T-helper 2 cell (primary cell): Measurements from ENCODE around the gene GAL3ST3.

ENCODE experiments used
- DNase-seq, 5 experiments: peaks; one replicate each; pipeline versions ENCODE4 v3.0.0 to v3.0.0-alpha.2; 2012 to 2022

Gene GAL3ST3

GRCh38 chr11:66069715-66070603 lies 21.0 kb upstream of the GAL3ST3 start, which contains the start of gene PACS1:
Gene PACS1 (plus strand): TSS chr11:66070272. CDS start chr11:66070487, 215 bp downstream.
- DNase-seq = peak; percentile 50 to 89 (median 70)

DNA sequence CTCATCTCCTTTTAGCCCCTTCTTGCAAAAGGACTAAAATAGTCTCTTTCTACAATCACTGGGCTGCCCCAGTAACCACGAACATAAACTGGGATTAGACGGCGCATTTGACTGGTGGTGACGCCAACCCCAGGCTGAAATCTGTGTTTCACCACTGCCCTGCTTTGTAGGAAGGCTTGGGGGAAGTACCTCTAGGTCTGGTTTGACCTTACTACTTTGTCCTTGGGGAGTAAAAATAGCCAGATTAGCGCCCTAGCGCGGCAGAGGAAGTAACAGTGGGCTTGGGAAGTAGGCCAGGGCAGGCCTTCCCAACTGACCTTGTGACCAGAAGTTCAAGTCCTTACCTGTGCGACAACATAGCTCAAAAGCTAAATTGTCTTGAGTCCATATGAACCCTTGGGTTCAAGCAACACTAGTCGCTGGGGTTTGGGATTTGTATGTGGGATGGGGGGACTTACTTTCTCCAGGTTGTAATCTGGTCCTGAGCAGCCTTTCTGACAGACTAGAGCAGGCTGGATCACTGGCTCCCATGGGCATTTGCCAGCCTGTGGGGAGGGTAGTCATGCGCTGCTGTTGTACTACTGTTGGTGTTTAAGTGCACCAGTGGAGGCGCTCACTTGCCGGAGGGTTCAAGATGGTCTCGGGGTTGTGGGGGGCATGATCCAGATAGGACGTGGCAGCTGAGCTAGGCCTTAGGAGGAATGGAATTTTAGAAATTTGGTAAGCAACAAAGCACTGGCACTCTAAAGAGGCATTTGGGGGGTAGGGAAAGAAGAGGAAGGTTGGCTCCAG lies 20.2 kb upstream of the GAL3ST3 start:
- peak in 2 of 5 experiments; percentile 16 to 56 for DNase-seq

GRCh38 chr11:66068154-66068821 lies 19.3 kb upstream of the GAL3ST3 start:
- peak; percentile 41 to 73 (median 64) for DNase-seq

GRCh38 chr11:66067640-66068039 lies 18.7 kb upstream of the GAL3ST3 start:
- DNase-seq = no peak

- DNase-seq = no peak
Observed at GRCh38 chr11:66066751-66067150, 17.8 kb upstream of the GAL3ST3 start.

GRCh38 chr11:66064571-66064970 lies 15.6 kb upstream of the GAL3ST3 start:
- DNase-seq = no peak

DNA sequence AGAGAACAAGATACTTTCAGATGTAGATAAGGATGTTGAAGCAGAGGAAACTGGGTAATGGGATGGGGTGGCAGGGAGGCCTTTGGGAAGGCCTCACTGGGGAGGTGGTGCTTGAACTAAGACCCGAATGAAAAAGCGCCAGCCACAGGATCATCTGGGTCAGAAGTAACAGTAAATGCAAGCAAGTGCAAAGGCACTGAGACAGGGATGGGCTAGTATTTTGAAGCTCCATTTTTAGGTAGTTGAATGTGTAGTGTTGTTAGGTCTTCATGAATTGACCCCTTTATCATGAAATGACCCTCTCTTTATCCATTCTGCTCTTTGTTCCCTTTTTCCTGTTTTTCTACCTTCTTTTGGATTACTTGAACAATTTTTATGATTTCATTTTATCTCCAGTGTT lies 14.9 kb upstream of the GAL3ST3 start:
- DNase-seq = no peak

DNA sequence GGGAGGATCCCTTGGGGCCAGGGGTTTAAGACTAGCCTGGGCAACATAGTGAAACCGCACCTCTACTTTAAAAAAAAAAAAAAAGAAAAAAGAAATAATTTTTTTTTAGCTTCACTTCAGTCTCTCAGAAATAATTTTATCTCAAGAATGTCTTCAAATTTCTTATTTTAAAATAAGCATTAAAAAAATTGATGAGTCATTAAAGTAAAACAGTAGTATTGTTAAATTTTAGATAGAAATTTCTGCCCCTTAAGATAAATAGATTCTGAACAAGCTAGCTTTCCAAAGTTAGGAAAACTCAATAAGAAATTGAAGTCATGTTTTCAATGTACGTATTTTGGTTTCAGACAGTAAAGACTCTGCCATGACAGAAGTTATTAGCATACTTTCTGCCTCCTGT lies 13.4 kb upstream of the GAL3ST3 start:
- no peak for DNase-seq

DNA sequence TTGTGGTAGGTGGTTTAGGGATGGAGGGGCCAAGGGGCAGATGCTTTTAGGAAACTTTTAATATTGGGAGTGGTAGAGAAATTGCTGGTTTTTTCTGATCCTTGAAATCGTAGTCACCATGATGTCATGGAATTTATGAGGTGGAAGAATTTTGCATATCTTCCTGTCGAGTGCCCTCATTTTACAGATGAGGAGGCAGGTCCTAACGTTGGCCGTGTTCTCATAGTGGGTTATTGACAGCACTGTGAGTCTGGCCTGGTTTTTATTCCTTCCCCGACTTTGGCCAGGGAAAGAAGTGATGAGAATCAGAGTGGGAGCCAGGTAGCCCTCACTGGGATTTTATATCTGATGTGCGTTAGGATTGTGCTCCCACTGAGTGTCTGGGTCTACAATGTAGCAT lies 12.3 kb upstream of the GAL3ST3 start:
- DNase-seq = no peak

GRCh38 chr11:66059966-66060680 lies 11.2 kb upstream of the GAL3ST3 start:
- no peak for DNase-seq

DNA sequence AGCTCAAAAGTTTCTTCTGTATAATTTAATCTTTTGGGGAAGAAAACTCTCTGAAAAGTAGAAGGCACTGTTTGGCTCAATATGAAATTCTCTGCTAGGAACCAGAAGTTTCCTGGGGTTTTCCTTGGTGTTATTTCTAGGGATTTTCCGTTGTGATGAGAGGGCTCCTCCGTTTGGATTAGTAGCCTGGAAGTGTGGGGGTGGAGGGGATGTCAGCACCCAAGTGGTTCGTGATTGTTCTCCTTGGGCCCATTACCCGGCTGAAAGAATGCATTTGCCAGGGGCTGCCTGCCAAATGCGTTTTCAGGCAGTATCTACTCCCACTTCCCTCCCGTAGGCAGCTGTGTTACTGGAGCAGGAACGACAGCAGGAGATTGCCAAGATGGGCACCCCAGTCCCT lies 7.5 kb upstream of the GAL3ST3 start:
- no peak for DNase-seq

GRCh38 chr11:66055021-66055420 lies 6.1 kb upstream of the GAL3ST3 start:
- DNase-seq = no peak

DNA sequence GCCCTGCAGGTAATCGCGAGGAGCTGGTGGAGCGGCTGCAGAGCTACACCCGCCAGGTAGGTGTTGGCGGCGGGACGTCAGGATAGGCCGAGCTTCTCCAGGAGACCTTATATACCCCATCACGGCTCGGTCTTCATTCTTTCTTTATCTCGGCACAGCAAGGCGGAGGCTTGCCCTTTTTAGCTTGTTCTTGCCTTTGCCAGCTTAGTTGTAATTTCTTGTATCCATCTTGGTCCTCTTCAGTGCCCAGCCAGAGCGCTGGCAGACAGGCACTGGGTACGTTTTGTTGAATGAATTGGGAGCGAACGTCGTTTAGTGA lies 3.7 kb upstream of the GAL3ST3 start:
- no peak for DNase-seq

GRCh38 chr11:66051766-66052663 lies 3.1 kb upstream of the GAL3ST3 start, which contains the start of gene SF3B2:
Gene SF3B2 (plus strand): TSS chr11:66052364. CDS start chr11:66052385, 21 bp downstream.
- DNase-seq = peak; percentile 88 to 100 (median 95)

DNA sequence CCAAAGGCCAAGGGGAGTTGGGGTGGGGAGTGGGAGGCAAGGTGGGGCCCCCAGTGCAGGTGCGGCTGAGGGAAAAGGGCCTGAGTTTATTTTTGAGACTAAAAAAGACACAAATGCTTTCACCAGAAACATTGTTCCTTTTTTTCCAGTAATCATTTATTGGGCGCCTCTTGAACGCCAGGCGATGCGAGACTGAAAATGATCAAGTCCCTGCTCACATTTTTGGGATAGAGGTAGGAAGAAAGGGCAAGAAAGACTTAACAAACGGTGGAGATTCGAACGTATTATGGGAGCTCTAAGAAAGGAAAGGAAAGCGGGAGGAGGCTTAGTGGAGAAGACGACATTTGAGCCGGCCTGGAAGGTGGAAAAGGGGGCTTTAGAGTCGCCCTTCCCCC lies 2.4 kb upstream of the GAL3ST3 start:
- no peak for DNase-seq

DNA sequence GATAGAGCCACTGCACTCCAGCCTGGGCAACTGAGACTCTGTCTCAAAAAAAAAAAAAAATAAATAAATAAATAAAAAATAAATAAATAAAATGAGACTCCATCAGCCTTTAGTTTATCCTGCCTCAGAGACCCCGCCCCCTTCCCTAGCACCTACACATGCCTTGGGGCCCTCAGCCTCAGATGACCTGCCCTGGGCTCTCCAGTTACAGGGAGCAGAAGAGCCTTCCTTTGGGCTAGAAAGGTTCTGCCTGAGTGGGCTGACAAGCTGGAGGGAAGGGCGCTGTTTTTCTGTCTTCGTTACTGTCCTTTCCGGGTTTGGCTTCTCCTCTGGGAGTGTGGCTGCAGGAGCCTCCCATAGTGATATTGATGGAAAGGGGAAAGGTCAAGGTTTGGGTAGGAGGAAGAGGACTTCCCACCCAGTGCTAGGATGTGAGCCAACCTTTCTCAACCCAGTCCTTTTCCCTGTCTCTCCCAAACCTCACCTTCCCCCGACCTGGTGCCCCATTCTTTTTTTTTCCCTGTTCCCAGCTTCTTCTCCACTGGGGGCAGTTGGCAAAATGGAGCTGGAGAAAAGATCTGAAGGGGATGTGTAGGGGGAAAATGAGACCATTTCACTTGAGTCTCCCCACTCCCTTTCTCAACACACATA lies 1.7 kb upstream of the GAL3ST3 start:
- no peak for DNase-seq

DNA sequence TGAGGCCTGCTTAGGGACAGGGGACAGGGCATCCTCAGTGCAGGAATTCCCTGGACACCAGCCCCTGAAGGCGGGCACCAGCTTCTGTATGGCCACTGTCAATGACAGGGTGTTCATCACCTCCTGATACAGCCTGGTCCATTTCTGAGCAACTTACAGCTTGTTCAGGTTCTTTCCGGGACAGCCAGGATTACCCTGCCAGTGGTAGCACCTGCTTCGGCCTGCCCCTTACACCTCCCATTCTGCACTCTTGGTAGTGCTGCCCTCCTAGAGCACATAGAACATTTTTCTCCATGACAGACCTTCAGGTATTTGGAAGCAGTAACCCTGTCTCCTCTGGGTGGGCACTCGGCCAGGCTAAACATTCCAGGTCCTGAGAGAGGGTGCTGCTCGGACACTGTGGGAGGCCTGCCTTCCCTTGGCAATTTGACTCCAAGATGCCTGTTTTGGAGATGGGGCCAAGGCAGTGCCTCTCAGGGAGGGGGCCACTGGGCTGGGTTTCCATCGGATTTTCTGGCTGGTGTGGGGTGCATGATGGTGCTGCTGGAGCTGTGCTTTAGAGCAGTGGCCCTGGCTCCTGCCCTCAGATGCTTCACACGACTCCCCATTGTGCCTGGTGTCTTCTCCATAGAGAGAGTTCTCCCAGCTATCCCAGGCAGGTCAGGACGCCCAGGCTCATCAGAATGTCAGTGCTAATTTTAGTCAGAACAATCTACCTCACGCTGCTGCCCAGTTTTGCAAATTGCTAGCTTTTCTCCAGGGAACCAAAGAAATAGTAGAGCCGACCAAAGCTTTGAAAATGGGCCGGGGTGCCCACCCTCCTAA lies 1.2 kb downstream of the GAL3ST3 start:
- DNase-seq = no peak

DNA sequence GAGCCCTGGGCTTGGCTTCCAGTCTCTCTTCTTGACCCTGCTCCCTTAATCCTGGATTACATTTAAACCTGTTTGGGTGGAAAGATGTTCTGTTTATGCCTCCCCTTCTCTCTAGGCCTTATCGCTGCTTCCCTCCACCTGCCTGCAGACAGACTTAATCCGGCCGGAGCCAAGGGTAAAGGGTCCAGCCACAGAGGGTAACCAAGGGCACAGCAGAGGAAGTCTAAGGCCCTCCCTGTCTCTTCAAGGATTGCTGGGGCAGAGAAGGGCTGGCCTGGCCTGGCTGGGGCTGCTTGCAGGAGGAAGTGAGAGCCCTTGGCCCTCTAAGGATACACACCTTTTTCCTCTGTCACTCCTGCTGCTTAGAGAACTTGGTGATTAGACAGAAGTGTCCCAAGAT lies 2.1 kb downstream of the GAL3ST3 start:
- DNase-seq = no peak

GRCh38 chr11:66045177-66045639 lies 3.8 kb downstream of the GAL3ST3 start:
- DNase-seq = peak; percentile 66 to 83 (median 74)

DNA sequence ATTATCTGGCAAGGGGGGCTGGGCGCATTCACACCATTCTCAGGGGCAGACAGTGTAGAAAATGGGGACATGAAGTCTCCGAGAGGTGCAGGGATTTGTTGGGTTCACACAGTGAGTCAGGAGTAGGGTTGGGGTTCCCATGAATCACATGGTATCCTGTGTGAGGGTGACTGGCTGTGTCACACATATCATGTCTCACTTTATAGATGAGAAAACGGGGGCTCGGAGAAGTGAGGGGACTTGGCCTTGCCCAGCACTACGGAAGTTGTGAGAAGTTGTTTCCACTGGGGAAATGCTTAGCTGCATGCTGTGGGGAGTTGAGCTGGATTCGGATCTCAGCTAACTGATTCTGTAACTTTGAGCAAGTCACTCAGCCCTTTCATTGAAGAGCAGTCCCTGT lies 4.2 kb downstream of the GAL3ST3 start:
- DNase-seq = no peak
